ENCODE data around the gene PKD2.

DNA sequence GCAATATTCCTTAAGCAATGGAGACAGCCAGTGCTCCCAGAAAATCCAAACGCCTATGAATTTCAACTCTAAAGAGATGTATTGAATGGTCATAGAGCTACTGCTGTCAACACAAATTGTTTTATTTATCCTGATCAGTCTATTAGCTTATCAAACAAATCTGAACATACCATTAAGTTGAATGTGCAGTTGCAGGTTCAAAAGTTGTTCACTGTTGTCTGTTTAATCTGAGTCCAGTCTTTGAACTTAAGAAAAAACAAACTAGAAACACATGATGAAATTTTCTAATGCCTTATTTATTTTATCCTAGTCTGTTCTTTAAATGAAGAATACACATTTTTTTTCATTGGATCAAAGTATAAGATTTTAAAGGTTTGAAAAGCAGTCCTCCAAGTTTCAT, 73.2 kb downstream of the PKD2 start:
- TF ChIP-seq RARB (CRISPR knock-in tag; IDR thresholded peaks at IDR 0.05) (no peak), ZNF565 (CRISPR knock-in tag; conservative IDR thresholded peaks at IDR 0.05; ENCODE audit: low read depth) (no peak), ESRRG (CRISPR knock-in tag; IDR thresholded peaks at IDR 0.05) (no peak), ARNTL (CRISPR knock-in tag; IDR thresholded peaks at IDR 0.05; ENCODE audit: borderline replicate concordance, low read depth) (no peak), BACH2 (CRISPR knock-in tag; IDR thresholded peaks at IDR 0.05; ENCODE audit: borderline replicate concordance) (no peak), ZNF70 (CRISPR knock-in tag; IDR thresholded peaks at IDR 0.05) (no peak), ZFP30 (CRISPR knock-in tag; IDR thresholded peaks at IDR 0.05) (no peak)
- TF ChIP-seq, protein P1, sequence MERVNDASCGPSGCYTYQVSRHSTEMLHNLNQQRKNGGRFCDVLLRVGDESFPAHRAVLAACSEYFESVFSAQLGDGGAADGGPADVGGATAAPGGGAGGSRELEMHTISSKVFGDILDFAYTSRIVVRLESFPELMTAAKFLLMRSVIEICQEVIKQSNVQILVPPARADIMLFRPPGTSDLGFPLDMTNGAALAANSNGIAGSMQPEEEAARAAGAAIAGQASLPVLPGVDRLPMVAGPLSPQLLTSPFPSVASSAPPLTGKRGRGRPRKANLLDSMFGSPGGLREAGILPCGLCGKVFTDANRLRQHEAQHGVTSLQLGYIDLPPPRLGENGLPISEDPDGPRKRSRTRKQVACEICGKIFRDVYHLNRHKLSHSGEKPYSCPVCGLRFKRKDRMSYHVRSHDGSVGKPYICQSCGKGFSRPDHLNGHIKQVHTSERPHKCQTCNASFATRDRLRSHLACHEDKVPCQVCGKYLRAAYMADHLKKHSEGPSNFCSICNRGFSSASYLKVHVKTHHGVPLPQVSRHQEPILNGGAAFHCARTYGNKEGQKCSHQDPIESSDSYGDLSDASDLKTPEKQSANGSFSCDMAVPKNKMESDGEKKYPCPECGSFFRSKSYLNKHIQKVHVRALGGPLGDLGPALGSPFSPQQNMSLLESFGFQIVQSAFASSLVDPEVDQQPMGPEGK (CRISPR knock-in tag; IDR thresholded peaks at IDR 0.05; ENCODE audit: borderline replicate concordance): no peak
- TF ChIP-seq, protein P2, sequence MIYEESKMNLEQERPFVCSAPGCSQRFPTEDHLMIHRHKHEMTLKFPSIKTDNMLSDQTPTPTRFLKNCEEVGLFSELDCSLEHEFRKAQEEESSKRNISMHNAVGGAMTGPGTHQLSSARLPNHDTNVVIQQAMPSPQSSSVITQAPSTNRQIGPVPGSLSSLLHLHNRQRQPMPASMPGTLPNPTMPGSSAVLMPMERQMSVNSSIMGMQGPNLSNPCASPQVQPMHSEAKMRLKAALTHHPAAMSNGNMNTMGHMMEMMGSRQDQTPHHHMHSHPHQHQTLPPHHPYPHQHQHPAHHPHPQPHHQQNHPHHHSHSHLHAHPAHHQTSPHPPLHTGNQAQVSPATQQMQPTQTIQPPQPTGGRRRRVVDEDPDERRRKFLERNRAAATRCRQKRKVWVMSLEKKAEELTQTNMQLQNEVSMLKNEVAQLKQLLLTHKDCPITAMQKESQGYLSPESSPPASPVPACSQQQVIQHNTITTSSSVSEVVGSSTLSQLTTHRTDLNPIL (CRISPR knock-in tag; IDR thresholded peaks at IDR 0.05; ENCODE audit: low read depth): no peak
